OCI-LY7 (cell line): ENCODE measurements around the gene TTC28. TPM values are rescaled to one million over a fixed set of nuclear protein-coding genes. Genes with fewer than 3 reads are reported as not detected.
"Not testable (repeated sequence)": the region's sequence is repeated elsewhere in the genome, so short reads cannot be mapped to it uniquely, and the experiment has no call there.

Experiments
- BruUV-seq: library from RNA; stranded (reverse); fragments of 400-500 nt; replicated peaks from 2 replicates; lab custom pipeline; 2021; lab: Mats Ljungman, UMichigan
- CTCF ChIA-PET: fragments of 300-600 bp; sonication (Branson Sonifier 250); formaldehyde crosslinking; loops from one replicate; lab custom pipeline; 2022; ENCODE audit warnings: antibody characterized with exemption; ENCODE audit not compliant: unreplicated experiment; lab: Charles Lee
- POLR2A ChIA-PET: fragments of 300-600 bp; sonication (Branson Sonifier 250); formaldehyde crosslinking; loops from one replicate; lab custom pipeline; 2022; ENCODE audit warnings: antibody characterized with exemption; lab: Charles Lee
- DNase-seq: peaks from one replicate; pipeline ENCODE4 v3.0.0-alpha.2; 2015; ENCODE audit warnings: low spot score
- H2AFZ ChIP-seq: fragments of 200-600 bp; sonication (generic), shearing (Covaris generic); 2 replicates; pipeline ENCODE4 v1.6.1; 2014; ENCODE audit warnings: mild to moderate bottlenecking, antibody characterized with exemption, low read length, moderate library complexity
- H3K27ac ChIP-seq: fragments of 200-600 bp; sonication (generic); 2 replicates; pipeline ENCODE4 v1.5.1; 2014; ENCODE audit warnings: mixed run types, low read depth, mild to moderate bottlenecking, moderate library complexity, low read length, inconsistent platforms; ENCODE audit not compliant: poor library complexity, severe bottlenecking
- H3K36me3 ChIP-seq: fragments of 200-600 bp; sonication (generic); 2 replicates; pipeline ENCODE4 v1.6.1; 2014; ENCODE audit warnings: mild to moderate bottlenecking, antibody characterized with exemption, low read length, moderate library complexity, mixed read lengths; ENCODE audit not compliant: insufficient read depth
- H3K4me1 ChIP-seq: fragments of 200-600 bp; sonication (generic); 2 replicates; pipeline ENCODE4 v1.5.1; 2014; ENCODE audit warnings: mild to moderate bottlenecking, low read length; ENCODE audit not compliant: insufficient read depth, poor library complexity, severe bottlenecking
- H3K4me2 ChIP-seq: fragments of 200-600 bp; sonication (generic); 2 replicates; pipeline ENCODE4 v1.6.1; 2014; ENCODE audit warnings: mild to moderate bottlenecking, low read length
- H3K4me3 ChIP-seq: fragments of 200-600 bp; sonication (generic); 2 replicates; pipeline ENCODE4 v1.5.1; 2014; ENCODE audit warnings: mild to moderate bottlenecking, low read depth, low read length; ENCODE audit not compliant: poor library complexity, severe bottlenecking
- H3K79me2 ChIP-seq: fragments of 200-600 bp; sonication (generic); 2 replicates; pipeline ENCODE4 v1.6.1; 2016; ENCODE audit warnings: low read depth, mild to moderate bottlenecking, low read length, moderate library complexity, mixed read lengths; ENCODE audit not compliant: insufficient read depth
- H3K9me2 ChIP-seq: fragments of 200-600 bp; sonication (generic); 2 replicates; pipeline ENCODE4 v1.6.1; 2016; ENCODE audit warnings: mild to moderate bottlenecking, low read length, mixed read lengths; ENCODE audit not compliant: insufficient read depth
- H3K9me3 ChIP-seq: fragments of 200-600 bp; sonication (generic); 2 replicates; pipeline ENCODE4 v1.6.1; 2014; ENCODE audit warnings: mild to moderate bottlenecking, mixed run types, low read length, mixed read lengths
- H4K20me1 ChIP-seq: fragments of 200-600 bp; sonication (generic); 2 replicates; pipeline ENCODE4 v1.6.1; 2014; ENCODE audit warnings: mild to moderate bottlenecking, antibody characterized with exemption, low read length, moderate library complexity, mixed read lengths; ENCODE audit not compliant: insufficient read depth
- CTCF ChIP-seq: fragments of 200-600 bp; sonication (generic); conservative IDR thresholded peaks from 2 replicates; pipeline ENCODE4 v1.5.1; 2014; ENCODE audit warnings: mild to moderate bottlenecking, antibody characterized with exemption, low read length, moderate library complexity, mixed read lengths
- EZH2phosphoT487 ChIP-seq: fragments of 200-600 bp; sonication (generic); IDR thresholded peaks from 2 replicates; pipeline ENCODE4 v1.6.1; 2018; ENCODE audit warnings: low read depth, borderline replicate concordance, mild to moderate bottlenecking, mixed run types, antibody characterized with exemption, low read length, moderate library complexity, mixed read lengths
- intact Hi-C: fragments of 100-400 bp; cut with micrococcal nuclease; formaldehyde crosslinking; loops from one replicate; pipeline ENCODE4 v1.10.0; 2022; ENCODE audit not compliant: unreplicated experiment
- total RNA-seq, 2 experiments: library from RNA; depleted of rRNA in 1 of 2; stranded (reverse); fragments of >200 nt in 1 of 2; shearing (Covaris generic) in 1 of 2; gene quantifications; 2 replicates each; pipeline ENCODE4 v1.2.3, GENCODE V29; 2014 to 2022

Gene TTC28
- total RNA-seq, 2 experiments from 2014 or later, result under 0.01 to 0.55 TPM

- no TSS peak for BruUV-seq
- Histone ChIP-seq H3K4me3 (no peak overlapping the region), H3K9me3 (no peaks in the 10 kb centered on the region), H3K9me2 (no peaks in the 10 kb centered on the region), H3K79me2 (no peaks in the 10 kb centered on the region), H4K20me1 (no peaks in the 10 kb centered on the region), H3K27ac (no peak overlapping the region), H3K4me1 (no peaks in the 10 kb centered on the region), H3K4me2 (no peak overlapping the region), H3K36me3 (no peaks in the 10 kb centered on the region), H2AFZ (no peak overlapping the region)
- TF ChIP-seq EZH2phosphoT487, result no peak
- TF ChIP-seq CTCF, result no peak
- CTCF ChIA-PET, result no interaction called here
- POLR2A ChIA-PET, result interaction anchor here (0.6 to 1.9 kb wide), 2 partner anchors 8 to 268 kb away, joined by 5 to 6 read pairs; no protein-coding TSS in a partner anchor
- intact Hi-C loops, result no loop called here
- DNase-seq, result no peak
Measured at GRCh38 chr22:28172892-28173670, 506.6 kb downstream of the TTC28 start.

DNA sequence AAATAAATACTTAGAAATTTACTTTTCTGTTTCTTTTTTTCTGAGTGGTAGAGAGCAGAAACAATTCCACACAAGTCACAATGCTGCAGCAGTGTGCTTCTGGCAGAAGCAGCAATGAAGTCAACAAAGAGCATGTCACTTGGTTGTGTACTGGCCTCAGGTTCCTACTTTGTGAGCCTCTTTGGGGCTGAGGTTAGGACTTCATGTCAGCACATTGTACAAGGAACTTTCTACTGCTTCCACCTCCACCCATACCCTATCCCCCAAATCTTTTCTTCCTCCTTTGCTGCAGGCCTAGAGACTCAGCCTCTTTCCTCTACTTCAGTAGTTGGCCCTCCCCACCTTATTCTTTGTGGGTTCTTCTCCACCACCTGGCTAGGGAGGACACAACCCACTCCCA lies 507.9 kb downstream of the TTC28 start:
- Histone ChIP-seq H3K4me3 (no peak overlapping the region), H3K9me3 (no peaks in the 10 kb centered on the region), H3K79me2 (no peaks in the 10 kb centered on the region), H3K9me2 (no peaks in the 10 kb centered on the region), H3K36me3 (no peaks in the 10 kb centered on the region), H3K4me1 (no peaks in the 10 kb centered on the region), H2AFZ (no peak overlapping the region), H3K4me2 (no peak overlapping the region), H3K27ac (no peak overlapping the region), H4K20me1 (no peaks in the 10 kb centered on the region)
- no TSS peak for BruUV-seq
- POLR2A ChIA-PET, result interaction anchor here (1.9 kb wide), 1 partner anchor 9 kb away, joined by 6 read pairs; no protein-coding TSS in a partner anchor
- TF ChIP-seq EZH2phosphoT487, result no peak
- no peak for TF ChIP-seq CTCF
- DNase-seq, result no peak
- intact Hi-C loops, result no loop called here
- CTCF ChIA-PET, result no interaction called here

- Histone ChIP-seq H3K9me2 (no peaks in the 10 kb centered on the region), H3K4me3 (no peak overlapping the region), H3K9me3 (no peaks in the 10 kb centered on the region), H3K4me2 (no peak overlapping the region), H3K79me2 (no peaks in the 10 kb centered on the region), H4K20me1 (no peaks in the 10 kb centered on the region), H2AFZ (no peak overlapping the region), H3K4me1 (no peaks in the 10 kb centered on the region), H3K27ac (no peak overlapping the region), H3K36me3 (no peaks in the 10 kb centered on the region)
- POLR2A ChIA-PET, result interaction anchor here (1.9 kb wide), 1 partner anchor 10 kb away, joined by 6 read pairs; no protein-coding TSS in a partner anchor
- no peak for DNase-seq
- CTCF ChIA-PET, result no interaction called here
- TF ChIP-seq CTCF, result no peak
- BruUV-seq, result no TSS peak
- intact Hi-C loops, result no loop called here
Measured at GRCh38 chr22:28171115-28171514, 508.5 kb downstream of the TTC28 start.

- H3K27ac ChIP-seq, H3K9me2 ChIP-seq, intact Hi-C loops, H3K36me3 ChIP-seq, DNase-seq, H3K9me3 ChIP-seq, H3K4me3 ChIP-seq, H2AFZ ChIP-seq, H4K20me1 ChIP-seq, H3K79me2 ChIP-seq, H3K4me2 ChIP-seq, POLR2A ChIA-PET, CTCF ChIA-PET, BruUV-seq, H3K4me1 ChIP-seq: not testable (repeated sequence)
Measured at GRCh38 chr22:28169314-28169713, 510.3 kb downstream of the TTC28 start.
